HFF-Myc (cell line): ENCODE results near the gene CUL4A.

Experiments
- DNase-seq: peaks from one replicate; pipeline ENCODE4 v3.0.0-alpha.2; 2011; ENCODE audit warnings: low read depth; ENCODE audit errors: extremely low read depth
- H3K4me3 ChIP-seq: replicated peaks from 2 replicates; pipeline ENCODE4 v1.5.1; 2011; ENCODE audit warnings: low read depth, mild to moderate bottlenecking, control low read depth, low read length
- TF ChIP-seq, protein P1 (sequence below): IDR thresholded peaks from 2 replicates; pipeline ENCODE4 v1.5.1; 2012; ENCODE audit warnings: mild to moderate bottlenecking, low read depth, low read length, control low read depth; ENCODE audit errors: missing control alignments

Gene CUL4A

DNA sequence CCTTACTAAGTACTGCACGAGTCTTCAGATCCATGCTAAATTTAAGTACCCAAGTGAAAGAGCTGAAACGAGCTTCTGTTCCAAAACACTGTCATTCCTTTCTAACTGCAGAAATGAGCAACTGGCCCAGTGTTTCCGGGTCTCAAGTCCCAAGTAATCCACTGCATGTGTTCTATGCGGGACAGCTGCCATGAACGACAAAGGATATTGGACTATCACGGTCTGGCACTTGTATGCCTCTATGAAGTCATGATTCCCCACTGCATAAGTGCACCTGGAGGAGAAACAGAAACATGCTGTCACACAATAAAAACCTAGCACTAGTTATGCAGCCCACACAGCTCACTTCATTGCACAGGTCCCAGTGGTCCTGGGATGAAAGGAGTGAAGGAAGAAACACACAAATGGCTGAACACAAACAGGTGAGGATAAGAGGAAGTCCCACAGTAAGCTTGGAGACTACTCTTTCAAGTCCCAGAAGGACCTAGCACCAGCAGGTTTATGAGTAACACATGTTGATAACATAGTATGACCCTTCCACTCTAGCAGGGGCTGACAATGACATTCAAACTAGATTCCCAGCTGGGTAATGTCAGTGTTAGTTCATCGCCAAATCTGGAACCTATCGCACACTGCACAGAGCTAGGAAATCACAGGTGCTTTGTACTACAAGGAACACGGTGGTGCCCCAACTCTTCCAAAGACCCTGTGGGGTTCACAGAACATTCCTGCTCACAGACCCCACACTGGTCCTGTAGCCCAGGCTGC lies 12.3 kb upstream of the CUL4A start:
- no peak overlapping the region for H3K4me3 ChIP-seq
- TF ChIP-seq, protein P1, sequence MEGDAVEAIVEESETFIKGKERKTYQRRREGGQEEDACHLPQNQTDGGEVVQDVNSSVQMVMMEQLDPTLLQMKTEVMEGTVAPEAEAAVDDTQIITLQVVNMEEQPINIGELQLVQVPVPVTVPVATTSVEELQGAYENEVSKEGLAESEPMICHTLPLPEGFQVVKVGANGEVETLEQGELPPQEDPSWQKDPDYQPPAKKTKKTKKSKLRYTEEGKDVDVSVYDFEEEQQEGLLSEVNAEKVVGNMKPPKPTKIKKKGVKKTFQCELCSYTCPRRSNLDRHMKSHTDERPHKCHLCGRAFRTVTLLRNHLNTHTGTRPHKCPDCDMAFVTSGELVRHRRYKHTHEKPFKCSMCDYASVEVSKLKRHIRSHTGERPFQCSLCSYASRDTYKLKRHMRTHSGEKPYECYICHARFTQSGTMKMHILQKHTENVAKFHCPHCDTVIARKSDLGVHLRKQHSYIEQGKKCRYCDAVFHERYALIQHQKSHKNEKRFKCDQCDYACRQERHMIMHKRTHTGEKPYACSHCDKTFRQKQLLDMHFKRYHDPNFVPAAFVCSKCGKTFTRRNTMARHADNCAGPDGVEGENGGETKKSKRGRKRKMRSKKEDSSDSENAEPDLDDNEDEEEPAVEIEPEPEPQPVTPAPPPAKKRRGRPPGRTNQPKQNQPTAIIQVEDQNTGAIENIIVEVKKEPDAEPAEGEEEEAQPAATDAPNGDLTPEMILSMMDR: no peak
- no peak for DNase-seq

DNA sequence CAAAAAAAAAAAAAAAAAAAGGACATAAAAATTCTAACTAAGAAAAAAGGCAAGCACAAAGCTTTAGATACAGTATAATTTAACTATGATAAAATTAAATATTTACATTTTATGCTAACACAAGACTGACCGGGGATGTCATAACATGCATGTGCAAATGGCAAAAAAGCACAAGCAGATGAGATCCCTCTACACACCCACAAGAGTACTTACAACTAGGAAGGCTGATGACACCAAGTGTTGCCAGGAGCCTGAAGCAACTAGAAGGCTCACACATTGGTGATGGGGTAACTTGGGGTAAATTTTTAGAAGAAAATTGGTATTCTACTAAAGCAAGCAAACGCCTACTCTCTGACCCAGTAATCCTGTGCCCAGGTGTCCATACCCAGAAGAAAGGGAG lies 7.6 kb upstream of the CUL4A start:
- DNase-seq: no peak
- TF ChIP-seq, protein P1: no peak

DNA sequence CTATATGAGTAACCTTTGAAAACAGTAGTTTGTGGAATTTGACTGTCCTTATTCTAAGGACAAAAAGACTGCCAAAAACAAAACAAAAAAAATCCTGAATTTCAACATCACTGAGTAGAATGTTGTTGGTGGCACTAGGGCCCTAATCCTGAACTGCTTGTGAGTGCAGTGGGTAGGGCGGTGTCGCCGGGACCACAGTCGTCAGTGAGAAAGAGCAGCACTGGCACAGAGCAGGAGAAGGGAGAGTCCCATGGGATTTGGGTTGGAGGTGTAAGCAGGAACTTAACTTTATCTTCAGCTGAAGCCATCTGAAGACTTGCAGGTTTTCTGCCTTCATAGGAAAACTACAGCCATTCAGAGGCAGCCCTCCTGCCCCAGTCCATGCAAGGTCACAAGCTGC lies 6.5 kb upstream of the CUL4A start:
- no peak overlapping the region for H3K4me3 ChIP-seq
- DNase-seq: no peak
- TF ChIP-seq, protein P1: no peak

More for the DNA sequence above, 7.6 kb upstream of the CUL4A start:
- no peak overlapping the region for H3K4me3 ChIP-seq

DNA sequence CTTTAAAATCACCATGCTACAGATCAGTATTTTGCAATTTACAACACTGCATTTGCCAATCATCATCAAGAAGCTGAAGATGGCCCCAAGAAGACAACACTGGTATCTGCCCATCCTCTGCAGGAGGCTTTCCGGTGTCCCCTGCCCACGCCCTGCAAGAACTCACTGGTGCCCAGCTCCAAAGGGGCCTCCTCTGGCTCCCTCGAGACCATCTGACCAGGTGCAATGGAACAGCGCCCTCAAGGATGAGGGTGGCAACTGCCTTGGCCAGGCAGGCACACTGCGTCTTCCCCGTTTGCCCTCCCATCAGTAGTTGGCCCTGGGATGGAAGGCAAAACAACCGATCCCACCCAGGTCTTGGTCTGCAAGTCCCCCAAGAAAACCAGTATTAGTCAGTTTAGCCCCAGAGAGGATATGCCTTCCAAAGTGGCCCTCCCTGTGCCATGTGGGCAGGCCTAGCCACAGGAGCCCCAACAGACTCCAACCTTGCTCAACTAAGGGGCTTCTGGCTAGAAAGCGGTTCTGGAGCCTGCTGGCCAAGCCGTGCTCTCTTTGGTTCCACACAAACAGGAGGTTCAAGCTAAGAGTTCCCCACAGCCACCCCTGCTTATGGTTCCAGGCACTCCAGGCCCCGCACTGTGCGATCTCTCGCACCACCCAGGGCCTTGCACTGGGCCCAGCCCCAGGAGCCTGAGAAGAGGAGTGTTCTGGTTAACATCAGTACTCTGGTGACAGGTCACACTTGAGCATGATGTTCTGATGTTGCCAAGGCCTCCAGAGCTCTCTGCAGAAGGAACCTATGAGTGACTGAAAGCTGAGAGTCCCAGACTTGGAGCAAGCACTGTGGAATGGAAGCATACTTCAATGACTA lies 5.7 kb upstream of the CUL4A start:
- no peak for DNase-seq
- TF ChIP-seq, protein P1: no peak
- no peak overlapping the region for H3K4me3 ChIP-seq

DNA sequence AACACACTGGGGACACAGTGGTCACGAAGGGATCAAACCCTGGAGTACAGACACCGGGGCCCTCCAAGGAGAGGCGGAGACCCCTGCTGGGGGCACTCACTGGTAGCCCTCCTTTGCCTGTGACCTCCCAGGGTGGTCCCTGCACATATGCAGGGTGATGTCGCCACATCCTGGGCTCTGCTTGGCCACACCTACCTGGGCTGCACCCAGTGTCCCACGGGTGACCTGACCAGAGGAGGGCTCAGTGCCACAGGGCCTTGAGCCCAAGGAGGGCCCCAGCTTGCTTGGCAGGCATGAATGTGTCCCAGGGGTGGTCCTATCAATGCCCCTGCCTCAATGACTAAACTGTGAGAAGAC lies 5.1 kb upstream of the CUL4A start:
- no peak for DNase-seq
- H3K4me3 ChIP-seq: no peak overlapping the region
- TF ChIP-seq, protein P1: no peak

DNA sequence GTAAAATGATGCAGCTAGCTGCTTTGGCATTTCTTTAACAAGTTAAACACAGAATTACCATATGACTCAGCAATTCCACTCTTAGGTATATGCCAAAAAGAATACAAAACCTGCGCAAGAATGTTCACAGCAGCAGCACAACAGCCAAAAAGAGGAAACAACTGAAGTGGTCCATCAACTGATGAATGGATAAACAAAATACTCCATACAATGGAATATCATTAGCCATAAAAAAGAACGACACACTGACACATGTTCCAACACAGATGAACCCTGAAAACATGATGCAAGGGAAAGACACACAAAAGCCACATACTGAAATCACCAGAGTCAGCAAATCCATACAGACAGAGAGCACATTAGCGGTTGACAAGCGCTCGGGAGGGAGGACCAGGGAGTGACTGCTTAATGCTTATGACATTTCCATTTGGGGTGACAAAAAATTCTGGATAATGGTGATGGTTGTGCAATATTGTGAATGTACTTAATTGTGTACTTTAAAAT lies 3.9 kb upstream of the CUL4A start:
- TF ChIP-seq, protein P1: no peak
- no peak for DNase-seq
- H3K4me3 ChIP-seq: no peak overlapping the region
